GM23338 (cell line): Measurements from ENCODE around the gene ID2. TPM values are rescaled to one million over a fixed set of nuclear protein-coding genes. Genes with fewer than 3 reads are reported as not detected.

Source experiments
- ATAC-seq: fragments of 200-7000 bp; cut with Tn5 transposase; 3 replicates; pipeline ENCODE4 v1.9.1; 2020
- DNase-seq: peaks from one replicate; pipeline ENCODE4 v3.0.0-alpha.2; 2015; ENCODE audit warnings: low spot score
- H2AFZ ChIP-seq: fragments of 200-600 bp; sonication (generic); 2 replicates; pipeline ENCODE4 v1.8.0; 2016; ENCODE audit warnings: antibody characterized with exemption, mild to moderate bottlenecking, moderate library complexity
- H3F3A ChIP-seq: fragments of 200-600 bp; sonication (generic); replicated peaks from 2 replicates; pipeline ENCODE4 v1.8.0; 2017; ENCODE audit warnings: antibody characterized with exemption, mixed run types, low read depth
- H3K27ac ChIP-seq: fragments of 200-600 bp; sonication (generic); 2 replicates; pipeline ENCODE4 v1.6.1; 2016; ENCODE audit warnings: low read depth
- H3K27me3 ChIP-seq: fragments of 200-600 bp; sonication (generic); 2 replicates; pipeline ENCODE4 v1.8.0; 2016; ENCODE audit warnings: mild to moderate bottlenecking, mixed run types, moderate library complexity; ENCODE audit not compliant: insufficient read depth
- H3K36me3 ChIP-seq: fragments of 200-600 bp; sonication (generic); 2 replicates; pipeline ENCODE4 v1.8.0; 2016; ENCODE audit warnings: mild to moderate bottlenecking; ENCODE audit not compliant: insufficient read depth
- H3K4me1 ChIP-seq: fragments of 200-600 bp; sonication (generic); 2 replicates; pipeline ENCODE4 v1.8.0; 2016; ENCODE audit warnings: mild to moderate bottlenecking, moderate library complexity; ENCODE audit not compliant: insufficient read depth
- H3K4me2 ChIP-seq: fragments of 200-600 bp; sonication (generic); 2 replicates; pipeline ENCODE4 v1.7.1; 2017; ENCODE audit warnings: mixed run types
- H3K4me3 ChIP-seq: fragments of 200-600 bp; sonication (generic); 2 replicates; pipeline ENCODE4 v1.6.1; 2016; ENCODE audit warnings: mixed run types
- H3K79me2 ChIP-seq: fragments of 200-600 bp; sonication (generic); replicated peaks from 2 replicates; pipeline ENCODE4 v1.8.0; 2017; ENCODE audit warnings: mild to moderate bottlenecking; ENCODE audit not compliant: insufficient read depth
- H3K9me2 ChIP-seq: fragments of 200-600 bp; sonication (generic); 2 replicates; pipeline ENCODE4 v1.8.0; 2017; ENCODE audit not compliant: insufficient read depth
- H4K20me1 ChIP-seq: fragments of 200-600 bp; sonication (generic); replicated peaks from 2 replicates; pipeline ENCODE4 v1.8.0; 2017; ENCODE audit warnings: mild to moderate bottlenecking; ENCODE audit not compliant: insufficient read depth
- H3K27ac Mint-ChIP-seq: 2 replicates; pipeline ENCODE4 v1.8.0; 2020; ENCODE audit warnings: inconsistent platforms, mild to moderate bottlenecking, moderate library complexity, mixed read lengths
- H3K27me3 Mint-ChIP-seq: 3 replicates; pipeline ENCODE4 v1.8.0; 2022; ENCODE audit warnings: low read depth, mild to moderate bottlenecking, moderate library complexity, mixed read lengths, inconsistent platforms; ENCODE audit not compliant: insufficient read depth, poor library complexity
- H3K36me3 Mint-ChIP-seq: 3 replicates; pipeline ENCODE4 v1.8.0; 2021; ENCODE audit warnings: low read depth, mild to moderate bottlenecking, inconsistent platforms, moderate library complexity, mixed read lengths
- H3K4me1 Mint-ChIP-seq: 3 replicates; pipeline ENCODE4 v1.8.0; 2020; ENCODE audit warnings: mild to moderate bottlenecking, inconsistent platforms, mixed read lengths
- H3K4me3 Mint-ChIP-seq: 3 replicates; pipeline ENCODE4 v1.8.0; 2021; ENCODE audit warnings: moderate library complexity, mild to moderate bottlenecking, inconsistent platforms, mixed read lengths
- H3K9me3 Mint-ChIP-seq: 3 replicates; pipeline ENCODE4 v1.8.0; 2020; ENCODE audit warnings: moderate library complexity, mild to moderate bottlenecking, inconsistent platforms, mixed read lengths
- CREB1 ChIP-seq: fragments of 250-450 bp; sonication (Bioruptor Pico); IDR thresholded peaks from 2 replicates; pipeline ENCODE4 v1.5.0; 2020; ENCODE audit warnings: low read depth, mild to moderate bottlenecking, moderate library complexity
- CTCF ChIP-seq, 2 experiments: fragments of 200-600 bp in 1 of 2; sonication (generic) in 1 of 2; conservative IDR thresholded peaks; 2 replicates each; pipeline versions ENCODE4 v1.5.1 to v1.6.1; 2016 to 2017; ENCODE audit warnings: antibody characterized with exemption in 2 of 2, low read depth in 2 of 2, mild to moderate bottlenecking in 2 of 2, moderate library complexity in 1 of 2
- ETS1 ChIP-seq: IDR thresholded peaks from 2 replicates; pipeline ENCODE4 v1.6.1; 2016; ENCODE audit warnings: antibody characterized with exemption
- EZH2 ChIP-seq: fragments of 200-600 bp; sonication (generic); IDR thresholded peaks from one replicate; pipeline ENCODE4 v1.8.0; 2017; ENCODE audit warnings: antibody characterized with exemption, mild to moderate bottlenecking, low read depth; ENCODE audit not compliant: unreplicated experiment
- EZH2phosphoT487 ChIP-seq: fragments of 200-600 bp; sonication (generic); IDR thresholded peaks from one replicate; pipeline ENCODE4 v1.8.1; 2018; ENCODE audit warnings: antibody characterized with exemption; ENCODE audit not compliant: unreplicated experiment
- JUNB ChIP-seq: IDR thresholded peaks from one replicate; pipeline ENCODE4 v1.6.1; 2016; ENCODE audit warnings: antibody characterized with exemption; ENCODE audit not compliant: unreplicated experiment
- POLR2AphosphoS5 ChIP-seq: IDR thresholded peaks from 2 replicates; pipeline ENCODE4 v1.6.1; 2016; ENCODE audit warnings: antibody characterized with exemption, low read depth
- REST ChIP-seq: IDR thresholded peaks from one replicate; pipeline ENCODE4 v1.6.1; 2018; ENCODE audit warnings: antibody characterized with exemption; ENCODE audit not compliant: unreplicated experiment
- STAT1 ChIP-seq: IDR thresholded peaks from one replicate; pipeline ENCODE4 v1.6.1; 2016; ENCODE audit warnings: antibody characterized with exemption; ENCODE audit not compliant: unreplicated experiment
- ZNF114 ChIP-seq: fragments of 250-450 bp; sonication (Bioruptor Pico); IDR thresholded peaks from 2 replicates; pipeline ENCODE4 v1.5.0; 2020; ENCODE audit warnings: mild to moderate bottlenecking, moderate library complexity
- ZNF331 ChIP-seq: fragments of 250-450 bp; sonication (Bioruptor Pico); IDR thresholded peaks from 2 replicates; pipeline ENCODE4 v1.5.0; 2020; ENCODE audit warnings: low read depth, mild to moderate bottlenecking, moderate library complexity
- ZNF462 ChIP-seq: fragments of 250-450 bp; sonication (Bioruptor Pico); IDR thresholded peaks from 2 replicates; pipeline ENCODE4 v1.5.0; 2020; ENCODE audit warnings: mild to moderate bottlenecking, moderate library complexity
- long read RNA-seq: library from polyadenylated mRNA; unstranded; transcript quantifications from one replicate; pipeline ENCODE4 v2.0.0, GENCODE V29; 2020; ENCODE audit not compliant: unreplicated experiment
- polyA plus RNA-seq: library from polyadenylated mRNA; unstranded; fragments of >200 nt; fragmentation: Nextera tagmentation; extraction: Ambion mirVana; gene quantifications from 2 replicates; pipeline ENCODE4 v1.2.1, GENCODE V29; 2016
- total RNA-seq: library from RNA; depleted of rRNA; stranded (reverse); fragments of >200 nt; shearing (Covaris generic); gene quantifications from 2 replicates; pipeline ENCODE4 v1.2.3, GENCODE V29; 2014; rRNA removed

Gene ID2
- total RNA-seq: 87.0 and 135 TPM in 2 replicates
- polyA plus RNA-seq: 110 and 119 TPM in 2 replicates
- long read RNA-seq, transcript ID2-203 (3 exons, 1,362 nt): major isoform, 9 of 10 reads
- long read RNA-seq, partial matches to known transcripts: 0 of 10 reads
- long read RNA-seq, other reads (novel, unspliced or antisense): 1 of 10 reads

- H3K27ac ChIP-seq: peak within 1 kb of the TSS; percentile 57
- peak within 1 kb of the TSS; percentile 99 for H3K4me2 ChIP-seq
- peaks cover 62% of the 10 kb centered on the region for H3K27me3 ChIP-seq
- H3K79me2 ChIP-seq: peaks cover 23% of the 10 kb centered on the region
- H2AFZ ChIP-seq: no peak within 1 kb of the TSS
- peak; percentile 26 for ATAC-seq
- peak within 1 kb of the TSS; percentile 61 for H3K27ac Mint-ChIP-seq
- H3F3A ChIP-seq: no peaks in the 10 kb centered on the region; the same call in 1 of the 2 replicates
- peaks cover 43% of the 10 kb centered on the region for H3K4me1 Mint-ChIP-seq
- peaks cover 2% of the 10 kb centered on the region; the same call in 1 of the 3 replicates for H3K9me3 Mint-ChIP-seq
- H3K36me3 ChIP-seq: no peaks in the 10 kb centered on the region
- peaks cover 56% of the 10 kb centered on the region for H3K27me3 Mint-ChIP-seq
- H3K4me3 Mint-ChIP-seq: peak within 1 kb of the TSS; percentile 93
- H3K4me1 ChIP-seq: peaks cover 45% of the 10 kb centered on the region
- H4K20me1 ChIP-seq: peaks cover 23% of the 10 kb centered on the region
- H3K4me3 ChIP-seq: peak within 1 kb of the TSS; percentile 85
- DNase-seq: peak; percentile 98
- peaks cover 22% of the 10 kb centered on the region for H3K36me3 Mint-ChIP-seq
- H3K9me2 ChIP-seq: no peaks in the 10 kb centered on the region
- TF ChIP-seq POLR2AphosphoS5: peak; percentile 99
- TF ChIP-seq ZNF331 (CRISPR knock-in tag): no peak
- TF ChIP-seq REST: no peak
- no peak for TF ChIP-seq ZNF462 (CRISPR knock-in tag)
- TF ChIP-seq CTCF (conservative IDR thresholded peaks at IDR 0.05; ENCODE audit: low read depth in 2 of 2): no peak
- no peak for TF ChIP-seq STAT1
- no peak for TF ChIP-seq JUNB
- TF ChIP-seq ETS1: 0 out of 2 replicates have a peak, but pooled peaks have one; percentile 34
- TF ChIP-seq CREB1 (CRISPR knock-in tag): peak; percentile 64
- no peak for TF ChIP-seq ZNF114
- no peak for TF ChIP-seq EZH2phosphoT487
- TF ChIP-seq EZH2: no peak
Measured at GRCh38 chr2:8681786-8682692, at the start of gene ID2. Gene ID2, plus strand, starts transcription at chr2:8682056. Its CDS starts 110 bp downstream, at chr2:8682166.
